Measurements from ENCODE around the gene DCLK2.
"Not testable (repeated sequence)": the region's sequence is repeated elsewhere in the genome, so short reads cannot be mapped to it uniquely, and the experiment has no call there.

Gene DCLK2

GRCh38 chr4:150152766-150153165, 74.5 kb downstream of the DCLK2 start:
- DNase-seq (ENCODE audit: low read depth in 3 of 3), result no peak

GRCh38 chr4:150155391-150155790, 77.1 kb downstream of the DCLK2 start:
- no peak for DNase-seq (ENCODE audit: low read depth in 3 of 3)

- DNase-seq (ENCODE audit: low read depth in 3 of 3), result no peak
Observed at GRCh38 chr4:150156543-150156942, 78.3 kb downstream of the DCLK2 start.

GRCh38 chr4:150158041-150158440, 79.8 kb downstream of the DCLK2 start:
- DNase-seq (ENCODE audit: low read depth in 3 of 3), result no peak

- no peak for DNase-seq (ENCODE audit: low read depth in 3 of 3)
Observed at GRCh38 chr4:150160473-150160872, 82.2 kb downstream of the DCLK2 start.

- no peak for DNase-seq (ENCODE audit: low read depth in 3 of 3)
Observed at GRCh38 chr4:150161109-150161508, 82.9 kb downstream of the DCLK2 start.

GRCh38 chr4:150162020-150162419, 83.8 kb downstream of the DCLK2 start:
- DNase-seq (ENCODE audit: low read depth in 3 of 3), result not testable (repeated sequence)

- no peak for DNase-seq (ENCODE audit: low read depth in 3 of 3)
Observed at GRCh38 chr4:150164055-150164454, 85.8 kb downstream of the DCLK2 start.

GRCh38 chr4:150164956-150165629, 86.8 kb downstream of the DCLK2 start:
- DNase-seq (ENCODE audit: low read depth in 3 of 3), result no peak

GRCh38 chr4:150167054-150167453, 88.8 kb downstream of the DCLK2 start:
- DNase-seq (ENCODE audit: low read depth in 3 of 3), result no peak

- DNase-seq (ENCODE audit: low read depth in 3 of 3), result no peak
Observed at GRCh38 chr4:150173432-150173861, 95.2 kb downstream of the DCLK2 start.

- DNase-seq (ENCODE audit: low read depth in 3 of 3), result no peak
Observed at GRCh38 chr4:150173982-150174398, 95.7 kb downstream of the DCLK2 start.

GRCh38 chr4:150176547-150176946, 98.3 kb downstream of the DCLK2 start:
- DNase-seq (ENCODE audit: low read depth in 3 of 3), result no peak

GRCh38 chr4:150178161-150178560, 99.9 kb downstream of the DCLK2 start:
- DNase-seq (ENCODE audit: low read depth in 3 of 3), result no peak

- DNase-seq (ENCODE audit: low read depth in 3 of 3), result no peak
Observed at GRCh38 chr4:150181536-150181935, 103.3 kb downstream of the DCLK2 start.

GRCh38 chr4:150182794-150183193, 104.5 kb downstream of the DCLK2 start:
- no peak for DNase-seq (ENCODE audit: low read depth in 3 of 3)

GRCh38 chr4:150185033-150185432, 106.8 kb downstream of the DCLK2 start:
- DNase-seq (ENCODE audit: low read depth in 3 of 3), result not testable (repeated sequence)

- no peak for DNase-seq (ENCODE audit: low read depth in 3 of 3)
Observed at GRCh38 chr4:150192986-150193385, 114.7 kb downstream of the DCLK2 start.

- not testable (repeated sequence) for DNase-seq (ENCODE audit: low read depth in 3 of 3)
Observed at GRCh38 chr4:150197256-150197655, 119.0 kb downstream of the DCLK2 start.

- DNase-seq (ENCODE audit: low read depth in 3 of 3), result no peak
Observed at GRCh38 chr4:150199056-150199455, 120.8 kb downstream of the DCLK2 start.

GRCh38 chr4:150205016-150205415, 126.8 kb downstream of the DCLK2 start:
- no peak for DNase-seq (ENCODE audit: low read depth in 3 of 3)

- no peak for DNase-seq (ENCODE audit: low read depth in 3 of 3)
Observed at GRCh38 chr4:150206265-150206664, 128.0 kb downstream of the DCLK2 start.

- no peak for DNase-seq (ENCODE audit: low read depth in 3 of 3)
Observed at GRCh38 chr4:150206954-150207353, 128.7 kb downstream of the DCLK2 start.

- DNase-seq (ENCODE audit: low read depth in 3 of 3), result no peak
Observed at GRCh38 chr4:150207871-150208270, 129.6 kb downstream of the DCLK2 start.

All from stimulated activated CD4-positive, alpha-beta T cell treated with anti-CD3 and anti-CD28 coated beads, TNF-alpha, amount 100 ng/mL, for 24 hours (primary cell).